Right atrium auricular region (tissue), 2 donors: Measurements from ENCODE around the gene SLC8A1. TPM values are rescaled to one million over a fixed set of nuclear protein-coding genes. Genes with fewer than 3 reads are reported as not detected.

Source experiments
- DNase-seq: peaks from one replicate; pipeline ENCODE4 v3.0.0-alpha.2; 2019; ENCODE audit warnings: low spot score
- H3K27ac ChIP-seq, 2 donors: fragments of 200-600 bp; sonication (generic); 1 replicate in 1 of 2; 2 replicates in 1 of 2; pipeline ENCODE4 v1.5.1; 2016 to 2019
- H3K27me3 ChIP-seq, 2 donors: fragments of 200-600 bp; sonication (generic); one replicate each; pipeline versions ENCODE4 v1.5.1 to v1.6.0; 2017 to 2019
- H3K36me3 ChIP-seq: fragments of 200-600 bp; sonication (generic); one replicate; pipeline ENCODE4 v1.5.1; 2016
- H3K4me1 ChIP-seq, 2 donors: fragments of 200-600 bp; sonication (generic); one replicate each; pipeline versions ENCODE4 v1.5.1 to v1.6.0; 2017 to 2019
- H3K4me3 ChIP-seq, 2 donors: fragments of 200-600 bp; sonication (generic); 1 replicate in 1 of 2; 2 replicates in 1 of 2; pipeline ENCODE4 v1.5.1; 2017 to 2019; ENCODE audit warnings: mild to moderate bottlenecking in 1 of 2, moderate library complexity in 1 of 2
- H3K9me3 ChIP-seq, 2 donors: fragments of 200-600 bp; sonication (generic); one replicate each; pipeline ENCODE4 v1.5.1; 2019
- CTCF ChIP-seq, 2 donors: fragments of 200-600 bp; sonication (generic); IDR thresholded peaks; one replicate each; pipeline ENCODE4 v1.5.1; 2019; ENCODE audit warnings: antibody characterized with exemption in 2 of 2
- total RNA-seq, 2 donors: library from RNA; depleted of rRNA; stranded (reverse); fragments of >200 nt; gene quantifications; one replicate each; pipeline ENCODE4 v1.1.0, GENCODE V29; 2016

Gene SLC8A1
- total RNA-seq, 2 donors from 2014 or later = 493 to 738 TPM

DNA sequence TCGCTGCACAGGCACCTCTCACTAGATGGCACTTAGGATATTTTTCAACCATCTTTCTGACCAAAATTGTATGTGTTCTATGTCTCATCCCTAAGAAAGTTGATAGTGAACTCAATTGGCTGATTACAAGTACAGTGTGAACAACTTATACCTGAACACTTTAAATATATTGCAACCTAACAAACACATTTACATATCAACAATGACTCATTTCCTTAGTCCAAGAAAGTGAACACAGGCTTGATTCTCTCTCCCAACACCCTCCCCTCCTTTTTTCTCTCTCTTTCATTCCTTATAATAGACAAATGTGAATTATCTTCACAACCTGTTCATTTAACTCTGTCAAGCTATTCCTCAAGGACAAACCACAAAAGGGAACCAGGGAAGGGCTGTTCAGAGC is 192.0 kb downstream of the SLC8A1 start:
- no peak for DNase-seq
- Histone ChIP-seq H3K27me3 (no peaks in the 10 kb centered on the region), H3K36me3 (no peaks in the 10 kb centered on the region), H3K4me1 (peaks cover 0 to 7% of the 10 kb centered on the region in 2 donors), H3K9me3 (no peaks in the 10 kb centered on the region), H3K4me3 (no peak overlapping the region), H3K27ac (no peak overlapping the region)
- TF ChIP-seq CTCF (IDR thresholded peaks at IDR 0.05) = no peak

DNA sequence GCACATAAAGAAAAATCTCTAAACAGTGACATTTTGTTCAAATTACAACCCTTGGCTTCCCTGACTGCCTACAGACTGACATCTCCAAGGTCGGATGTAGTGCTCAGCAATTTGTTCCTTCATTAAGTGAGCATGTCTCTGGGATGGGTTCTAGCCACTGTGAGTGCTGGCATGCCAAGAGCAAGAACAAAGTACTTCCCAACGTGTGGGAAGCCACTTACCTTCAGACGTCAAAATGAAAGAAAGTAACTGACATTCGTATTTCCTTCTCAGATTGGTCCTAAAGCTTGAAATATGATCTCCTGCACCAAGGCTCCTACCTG is 193.8 kb downstream of the SLC8A1 start:
- peaks cover 0 to 7% of the 10 kb centered on the region in 2 donors for H3K4me1 ChIP-seq
- no peak for TF ChIP-seq CTCF (IDR thresholded peaks at IDR 0.05)
- no peaks in the 10 kb centered on the region for H3K27me3 ChIP-seq
- no peak overlapping the region for H3K27ac ChIP-seq
- no peaks in the 10 kb centered on the region for H3K9me3 ChIP-seq
- DNase-seq = no peak
- no peak overlapping the region for H3K4me3 ChIP-seq
- no peaks in the 10 kb centered on the region for H3K36me3 ChIP-seq

GRCh38 chr2:40257340-40258134 is 194.4 kb downstream of the SLC8A1 start:
- H3K36me3 ChIP-seq = no peaks in the 10 kb centered on the region
- H3K4me1 ChIP-seq = peaks cover 0 to 7% of the 10 kb centered on the region in 2 donors
- H3K27ac ChIP-seq = no peak overlapping the region
- H3K4me3 ChIP-seq = no peak overlapping the region
- TF ChIP-seq CTCF (IDR thresholded peaks at IDR 0.05) = no peak
- DNase-seq = no peak
- no peaks in the 10 kb centered on the region for H3K27me3 ChIP-seq
- no peaks in the 10 kb centered on the region for H3K9me3 ChIP-seq

- no peaks in the 10 kb centered on the region for H3K36me3 ChIP-seq
- H3K9me3 ChIP-seq = no peaks in the 10 kb centered on the region
- H3K27me3 ChIP-seq = no peaks in the 10 kb centered on the region
- H3K27ac ChIP-seq = no peak overlapping the region
- no peak for TF ChIP-seq CTCF (IDR thresholded peaks at IDR 0.05)
- peaks cover 0 to 7% of the 10 kb centered on the region in 2 donors for H3K4me1 ChIP-seq
- H3K4me3 ChIP-seq = no peak overlapping the region
- no peak for DNase-seq
Observed at GRCh38 chr2:40256649-40257048, 195.2 kb downstream of the SLC8A1 start.

DNA sequence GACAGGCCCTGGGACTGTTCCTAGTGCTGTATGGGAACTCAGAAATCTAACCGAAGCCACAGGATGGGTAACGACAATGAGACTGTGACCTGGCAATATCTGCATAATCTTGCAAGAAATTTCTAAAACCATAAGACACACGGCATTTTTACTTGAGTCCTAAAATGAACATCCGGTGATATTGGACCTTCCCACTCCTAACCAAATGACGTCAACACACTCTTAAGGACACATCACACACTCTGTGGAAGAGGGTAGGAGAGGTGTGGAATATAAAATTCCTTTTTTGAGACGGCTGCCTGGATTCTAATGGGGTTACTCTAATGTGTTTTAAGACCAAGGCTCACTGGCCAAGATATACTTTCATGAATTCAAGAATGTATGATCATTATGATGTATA is 195.9 kb downstream of the SLC8A1 start:
- no peaks in the 10 kb centered on the region for H3K36me3 ChIP-seq
- DNase-seq = no peak
- H3K27me3 ChIP-seq = no peaks in the 10 kb centered on the region
- no peak for TF ChIP-seq CTCF (IDR thresholded peaks at IDR 0.05)
- peaks cover 0 to 14% of the 10 kb centered on the region in 2 donors for H3K4me1 ChIP-seq
- no peak overlapping the region for H3K27ac ChIP-seq
- no peaks in the 10 kb centered on the region for H3K9me3 ChIP-seq
- H3K4me3 ChIP-seq = no peak overlapping the region

GRCh38 chr2:40255103-40255502 is 196.8 kb downstream of the SLC8A1 start:
- Histone ChIP-seq H3K4me3 (no peak overlapping the region), H3K27ac (no peak overlapping the region), H3K9me3 (no peaks in the 10 kb centered on the region), H3K27me3 (no peaks in the 10 kb centered on the region), H3K4me1 (peaks cover 0 to 14% of the 10 kb centered on the region in 2 donors), H3K36me3 (no peaks in the 10 kb centered on the region)
- DNase-seq = no peak
- TF ChIP-seq CTCF (IDR thresholded peaks at IDR 0.05) = no peak
